HEK293 (cell line): Measurements from ENCODE around the gene PITPNM3.

Experiments used
- CTCF ChIP-seq: fragments of 450-650 bp; formaldehyde crosslinking; IDR thresholded peaks from 2 replicates; pipeline ENCODE4 v1.5.1; 2016; ENCODE audit warnings: missing biosample characterization, missing genetic modification characterization
- TCF7L2 ChIP-seq: IDR thresholded peaks from 2 replicates; pipeline ENCODE4 v1.6.1; 2011; ENCODE audit warnings: low read depth, mild to moderate bottlenecking, inconsistent platforms, low read length, moderate library complexity, borderline replicate concordance
- YY1 ChIP-seq: fragments of 450-650 bp; formaldehyde crosslinking; IDR thresholded peaks from 2 replicates; pipeline ENCODE4 v1.5.1; 2018; ENCODE audit warnings: missing biosample characterization, missing genetic modification characterization
- ZNF354C ChIP-seq: fragments of 450-650 bp; formaldehyde crosslinking; IDR thresholded peaks from 2 replicates; pipeline ENCODE4 v1.5.1; 2016; ENCODE audit warnings: missing biosample characterization, missing genetic modification characterization, low read depth, borderline replicate concordance
- ZNF416 ChIP-seq: fragments of 450-650 bp; formaldehyde crosslinking; IDR thresholded peaks from 2 replicates; pipeline ENCODE4 v1.5.1; 2016; ENCODE audit warnings: missing biosample characterization, missing genetic modification characterization
- ZNF621 ChIP-seq: fragments of 450-650 bp; formaldehyde crosslinking; IDR thresholded peaks from 2 replicates; pipeline ENCODE4 v1.5.1; 2017; ENCODE audit warnings: missing biosample characterization, missing genetic modification characterization
- ZNF76 ChIP-seq: fragments of 450-650 bp; formaldehyde crosslinking; IDR thresholded peaks from 2 replicates; pipeline ENCODE4; 2016; ENCODE audit warnings: low read depth, missing biosample characterization, missing genetic modification characterization, borderline replicate concordance
- ZNF776 ChIP-seq: fragments of 450-650 bp; formaldehyde crosslinking; IDR thresholded peaks from 2 replicates; pipeline ENCODE4 v1.5.0; 2017; ENCODE audit warnings: missing biosample characterization, missing genetic modification characterization, borderline replicate concordance

GRCh38 chr17:6587310-6587709 is 31.0 kb upstream of the PITPNM3 start:
- TF ChIP-seq ZNF776 (tag by site-specific recombination) (no peak), CTCF (tag by site-specific recombination) (no peak), ZNF416 (tag by site-specific recombination) (no peak), ZNF621 (tag by site-specific recombination) (no peak), YY1 (tag by site-specific recombination) (no peak), ZNF76 (tag by site-specific recombination) (no peak), TCF7L2 (no peak), ZNF354C (tag by site-specific recombination) (no peak)
